ENCODE data around the gene GATC.
"Not testable (repeated sequence)": the region's sequence is repeated elsewhere in the genome, so short reads cannot be mapped to it uniquely, and the experiment has no call there.

The GATC gene

DNA sequence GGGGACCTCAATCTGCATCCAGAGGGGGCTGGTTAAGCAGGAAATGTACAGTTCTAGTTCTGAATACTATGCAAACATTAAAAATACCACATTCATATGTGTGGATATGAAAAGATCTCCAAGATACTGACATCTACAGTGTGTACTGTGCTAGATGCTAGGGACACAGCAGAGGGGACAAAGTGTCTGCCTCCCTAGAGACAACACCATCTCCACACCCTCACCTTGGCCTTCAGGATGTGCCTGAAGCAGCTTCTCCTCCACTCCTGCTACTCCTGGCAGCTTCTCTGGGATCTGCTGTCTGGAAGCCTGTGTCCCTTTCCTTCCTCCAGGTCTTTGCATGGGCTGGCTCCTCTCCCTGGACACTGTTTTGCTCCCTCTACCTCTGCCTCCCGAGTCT lies 34.0 kb downstream of the GATC start:
- TF ChIP-seq MYC (IDR thresholded peaks at IDR 0.05; ENCODE audit: low read depth, low read length): no peak
- TF ChIP-seq POLR2A (IDR thresholded peaks at IDR 0.05; ENCODE audit: extremely low read depth, insufficient read length): no peak
- TF ChIP-seq, protein P1, sequence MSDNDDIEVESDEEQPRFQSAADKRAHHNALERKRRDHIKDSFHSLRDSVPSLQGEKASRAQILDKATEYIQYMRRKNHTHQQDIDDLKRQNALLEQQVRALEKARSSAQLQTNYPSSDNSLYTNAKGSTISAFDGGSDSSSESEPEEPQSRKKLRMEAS (IDR thresholded peaks at IDR 0.05; ENCODE audit: low read depth, low read length): no peak
- TF ChIP-seq, protein P2, sequence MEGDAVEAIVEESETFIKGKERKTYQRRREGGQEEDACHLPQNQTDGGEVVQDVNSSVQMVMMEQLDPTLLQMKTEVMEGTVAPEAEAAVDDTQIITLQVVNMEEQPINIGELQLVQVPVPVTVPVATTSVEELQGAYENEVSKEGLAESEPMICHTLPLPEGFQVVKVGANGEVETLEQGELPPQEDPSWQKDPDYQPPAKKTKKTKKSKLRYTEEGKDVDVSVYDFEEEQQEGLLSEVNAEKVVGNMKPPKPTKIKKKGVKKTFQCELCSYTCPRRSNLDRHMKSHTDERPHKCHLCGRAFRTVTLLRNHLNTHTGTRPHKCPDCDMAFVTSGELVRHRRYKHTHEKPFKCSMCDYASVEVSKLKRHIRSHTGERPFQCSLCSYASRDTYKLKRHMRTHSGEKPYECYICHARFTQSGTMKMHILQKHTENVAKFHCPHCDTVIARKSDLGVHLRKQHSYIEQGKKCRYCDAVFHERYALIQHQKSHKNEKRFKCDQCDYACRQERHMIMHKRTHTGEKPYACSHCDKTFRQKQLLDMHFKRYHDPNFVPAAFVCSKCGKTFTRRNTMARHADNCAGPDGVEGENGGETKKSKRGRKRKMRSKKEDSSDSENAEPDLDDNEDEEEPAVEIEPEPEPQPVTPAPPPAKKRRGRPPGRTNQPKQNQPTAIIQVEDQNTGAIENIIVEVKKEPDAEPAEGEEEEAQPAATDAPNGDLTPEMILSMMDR (IDR thresholded peaks at IDR 0.05; ENCODE audit: low read depth, low read length): no peak
- H3K4me3 ChIP-seq (ENCODE audit: low read depth, low read length): no peak overlapping the region
- no peak for DNase-seq (ENCODE audit: low read depth)

DNA sequence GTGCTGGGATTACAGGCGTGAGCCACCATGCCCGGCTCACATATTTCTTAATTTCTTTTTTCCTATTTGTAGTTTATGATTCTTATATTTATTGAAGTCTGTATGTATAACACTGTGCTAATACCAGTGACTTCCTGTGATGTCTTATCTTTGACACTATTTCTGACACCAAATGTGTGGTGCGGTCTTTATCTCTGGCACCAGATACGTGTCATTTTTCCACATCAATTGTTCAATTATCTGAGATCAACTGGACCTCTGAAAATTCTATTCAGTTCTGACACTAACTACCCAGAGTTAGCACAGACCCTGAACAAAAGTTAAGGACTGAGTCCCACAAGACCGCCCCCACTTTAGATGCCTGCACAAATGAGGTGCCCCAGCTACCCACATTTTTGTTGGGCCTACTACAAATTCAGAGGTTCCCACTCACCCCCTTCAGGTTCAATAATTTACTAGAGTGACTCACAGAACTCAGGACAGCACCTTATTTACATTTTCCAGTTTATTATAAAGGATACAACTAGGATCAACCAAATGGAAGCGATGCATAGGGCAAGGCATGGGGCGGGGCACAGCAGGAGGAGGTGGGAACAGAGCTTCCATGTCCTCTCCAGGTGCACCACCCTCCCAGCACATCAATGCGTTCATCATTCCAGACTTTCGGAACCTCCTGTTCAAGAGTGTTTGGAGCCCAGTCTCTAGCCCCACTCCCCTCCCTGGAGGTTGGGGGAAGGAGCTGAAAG lies 35.0 kb downstream of the GATC start:
- no peak overlapping the region for H3K4me3 ChIP-seq (ENCODE audit: low read depth, low read length)
- TF ChIP-seq, protein P2 (IDR thresholded peaks at IDR 0.05; ENCODE audit: low read depth, low read length): no peak
- no peak for TF ChIP-seq MYC (IDR thresholded peaks at IDR 0.05; ENCODE audit: low read depth, low read length)
- no peak for TF ChIP-seq POLR2A (IDR thresholded peaks at IDR 0.05; ENCODE audit: extremely low read depth, insufficient read length)
- TF ChIP-seq, protein P1 (IDR thresholded peaks at IDR 0.05; ENCODE audit: low read depth, low read length): no peak
- no peak for DNase-seq (ENCODE audit: low read depth)

DNA sequence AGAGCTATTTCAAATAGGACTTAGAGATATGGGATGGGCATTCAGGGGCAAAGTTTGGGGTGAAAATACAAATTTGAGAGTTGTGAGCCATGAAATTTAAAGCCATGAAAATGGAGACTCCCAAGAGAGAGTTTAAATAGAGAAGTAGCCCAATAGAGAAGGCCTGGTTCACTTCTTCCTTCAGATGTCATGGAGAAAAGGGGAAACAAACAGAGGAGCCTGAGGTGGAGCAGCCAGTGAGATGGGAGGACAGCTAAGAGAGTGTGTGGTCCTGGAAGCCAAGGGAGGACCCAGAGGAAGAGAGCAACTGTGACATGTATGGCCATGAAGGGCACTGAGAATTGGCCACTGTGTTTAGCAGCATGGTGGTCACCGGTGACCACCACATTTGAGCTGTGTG lies 37.4 kb downstream of the GATC start:
- H3K4me3 ChIP-seq (ENCODE audit: low read depth, low read length): no peak overlapping the region
- DNase-seq (ENCODE audit: low read depth): peak; percentile 57
- TF ChIP-seq POLR2A (IDR thresholded peaks at IDR 0.05; ENCODE audit: extremely low read depth, insufficient read length) (no peak), MYC (IDR thresholded peaks at IDR 0.05; ENCODE audit: low read depth, low read length) (no peak)
- TF ChIP-seq, protein P1 (IDR thresholded peaks at IDR 0.05; ENCODE audit: low read depth, low read length): no peak
- TF ChIP-seq, protein P2 (IDR thresholded peaks at IDR 0.05; ENCODE audit: low read depth, low read length): no peak

DNA sequence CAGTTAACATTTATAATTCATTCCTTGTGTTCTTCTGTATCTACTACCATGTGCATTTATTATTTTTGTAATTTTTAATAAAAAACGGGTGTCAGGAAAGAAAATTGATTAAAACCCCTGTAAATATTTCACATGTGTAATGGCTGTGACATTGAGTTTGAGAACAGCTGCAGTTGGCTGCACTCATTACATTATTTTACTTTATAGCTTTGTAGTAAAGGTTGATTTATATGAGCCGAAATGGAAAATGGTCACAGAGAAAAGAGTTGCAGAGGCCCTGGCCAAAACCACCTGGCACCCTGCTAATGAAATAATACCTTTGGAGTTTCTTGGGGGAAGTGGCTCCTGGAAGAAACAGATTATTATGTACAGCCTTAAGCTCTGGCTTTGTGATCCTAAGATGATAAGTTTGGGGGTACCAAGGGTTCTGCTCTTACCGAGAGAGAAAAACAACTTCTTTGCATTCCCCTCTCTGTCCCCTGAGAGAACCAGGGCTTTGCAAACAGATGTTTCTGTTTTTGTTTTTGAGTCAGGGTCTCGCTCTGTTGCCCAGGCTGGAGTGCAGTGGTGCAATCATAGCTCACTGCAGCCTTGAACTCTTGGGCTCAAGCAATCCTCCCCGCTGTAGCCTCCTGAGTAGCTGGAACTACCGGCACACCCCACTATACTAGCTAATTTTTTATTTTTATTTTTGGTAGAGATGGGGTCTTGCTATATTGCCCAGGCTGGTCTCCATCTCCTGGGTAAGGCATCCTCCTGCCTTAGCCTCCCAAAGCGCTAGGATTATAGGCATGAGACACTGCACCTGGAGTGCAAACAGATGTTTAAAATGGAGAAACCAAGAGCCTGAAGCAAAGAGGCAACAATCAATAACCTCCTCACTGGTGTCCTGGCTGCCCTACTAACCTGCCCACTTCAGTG lies 40.0 kb downstream of the GATC start:
- TF ChIP-seq MYC (IDR thresholded peaks at IDR 0.05; ENCODE audit: low read depth, low read length): no peak
- TF ChIP-seq, protein P1 (IDR thresholded peaks at IDR 0.05; ENCODE audit: low read depth, low read length): no peak
- TF ChIP-seq, protein P2 (IDR thresholded peaks at IDR 0.05; ENCODE audit: low read depth, low read length): no peak
- no peak for TF ChIP-seq POLR2A (IDR thresholded peaks at IDR 0.05; ENCODE audit: extremely low read depth, insufficient read length)
- no peak for DNase-seq (ENCODE audit: low read depth)
- no peak overlapping the region for H3K4me3 ChIP-seq (ENCODE audit: low read depth, low read length)

DNA sequence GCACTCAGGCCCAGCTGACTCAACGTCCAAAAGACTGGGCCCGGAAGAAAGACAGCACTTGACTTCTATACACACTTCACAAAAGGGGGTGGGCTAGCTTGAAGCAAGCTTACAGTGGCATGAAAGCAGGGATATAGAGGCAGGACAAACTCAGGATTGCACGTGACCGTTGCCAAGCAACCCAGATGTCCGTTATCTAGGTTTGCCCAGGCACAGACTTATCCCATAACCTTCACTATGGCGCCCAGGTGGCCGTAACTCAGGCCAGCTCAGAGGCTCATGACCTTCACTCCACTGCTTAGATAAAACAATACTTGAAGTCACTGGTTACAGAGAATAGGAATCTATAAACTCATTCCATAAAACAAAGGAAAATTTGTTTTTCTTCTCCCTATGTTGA lies 41.3 kb downstream of the GATC start:
- not testable (repeated sequence) for H3K4me3 ChIP-seq (ENCODE audit: low read depth, low read length); DNase-seq (ENCODE audit: low read depth)

DNA sequence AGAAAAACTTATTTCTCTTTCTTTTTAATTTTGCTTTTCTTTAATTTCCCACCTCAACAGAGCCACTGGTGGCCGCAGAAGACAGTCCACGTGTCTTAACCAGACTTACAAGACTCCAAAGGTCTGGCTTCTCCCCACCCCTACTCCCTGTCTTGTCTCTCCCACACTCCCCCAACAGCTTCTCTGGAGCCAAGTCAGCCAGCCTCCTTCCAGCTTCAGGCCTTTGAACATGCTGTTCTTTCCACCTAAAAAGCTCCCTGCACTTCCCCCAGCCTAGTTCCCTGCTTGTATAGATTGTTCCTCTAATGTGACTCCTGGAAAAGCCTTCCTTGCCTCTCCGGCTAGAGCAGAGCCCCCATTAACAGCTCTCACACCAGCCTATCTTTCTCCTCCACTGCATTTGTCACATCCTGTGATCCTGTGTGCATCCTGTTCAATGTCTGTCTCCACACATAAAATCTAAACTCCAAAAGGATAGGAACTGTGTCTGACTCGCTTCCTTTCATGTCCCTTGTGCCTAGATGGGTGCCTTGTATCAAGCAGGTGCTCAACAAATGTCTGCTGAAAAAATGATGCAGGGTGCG lies 41.9 kb downstream of the GATC start:
- no peak for DNase-seq (ENCODE audit: low read depth)
- TF ChIP-seq POLR2A (IDR thresholded peaks at IDR 0.05; ENCODE audit: extremely low read depth, insufficient read length) (no peak), MYC (IDR thresholded peaks at IDR 0.05; ENCODE audit: low read depth, low read length) (no peak)
- TF ChIP-seq, protein P1 (IDR thresholded peaks at IDR 0.05; ENCODE audit: low read depth, low read length): no peak
- TF ChIP-seq, protein P2 (IDR thresholded peaks at IDR 0.05; ENCODE audit: low read depth, low read length): no peak
- no peak overlapping the region for H3K4me3 ChIP-seq (ENCODE audit: low read depth, low read length)

All from NB4 (cell line).